ENCODE data around the gene PACRG.

PACRG gene

DNA sequence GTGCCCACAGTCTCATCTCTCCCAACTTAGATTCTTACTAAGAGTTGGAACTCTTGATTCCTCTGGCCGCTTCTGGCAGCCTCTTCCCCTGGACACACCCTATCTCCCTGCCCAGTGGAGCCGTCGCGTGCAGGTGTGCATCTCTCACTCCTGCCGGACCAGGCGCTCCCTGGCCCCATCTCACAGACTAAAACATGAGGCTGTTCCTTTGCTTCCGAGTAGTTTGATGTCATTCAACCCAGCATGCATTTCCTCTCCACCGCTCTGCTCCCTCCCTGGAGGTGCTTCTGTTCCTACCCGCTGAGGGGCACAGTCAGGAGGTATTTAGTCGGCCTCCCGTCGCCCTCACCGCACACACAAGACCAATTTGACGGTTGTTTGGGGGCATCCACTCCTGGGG lies 458.8 kb downstream of the PACRG start:
- no peak for DNase-seq

DNA sequence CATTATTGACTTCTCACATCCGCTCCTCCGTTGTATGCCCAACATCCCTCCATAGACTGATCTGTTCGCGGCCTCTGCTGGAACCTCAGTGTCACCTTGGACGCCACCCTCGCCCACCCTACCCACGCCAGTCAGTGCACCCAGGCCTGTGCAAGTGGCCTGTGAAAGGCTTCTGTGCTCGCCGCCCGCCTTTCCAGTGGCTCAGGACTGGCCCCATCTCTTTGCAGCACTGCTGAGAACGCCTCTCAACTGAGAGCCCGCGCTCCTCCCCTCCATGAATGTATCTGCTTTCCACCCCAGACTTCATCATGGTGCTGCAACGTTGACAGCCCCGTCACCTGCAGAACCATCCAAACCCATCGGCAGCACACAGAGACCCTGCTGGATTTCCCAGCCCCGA lies 459.4 kb downstream of the PACRG start:
- DNase-seq = no peak

DNA sequence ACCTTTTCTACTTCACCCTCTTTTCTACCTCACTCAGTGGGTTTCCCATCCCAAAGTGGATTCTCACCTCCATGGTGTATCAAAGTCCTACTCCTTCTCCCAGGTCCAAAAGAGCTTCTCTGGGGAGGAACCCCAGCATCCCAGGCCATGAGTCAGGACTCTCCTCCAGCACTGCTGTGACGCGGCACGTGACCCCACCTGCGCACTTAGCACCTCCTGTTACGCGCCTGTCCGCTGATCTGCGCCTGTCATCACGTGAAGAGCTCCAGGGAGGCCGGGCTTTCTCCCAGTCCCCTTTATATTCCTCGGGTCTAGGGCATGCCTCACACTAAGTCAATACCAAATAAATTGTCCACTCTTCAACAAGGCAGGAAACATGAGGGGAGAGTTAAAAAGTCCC lies 459.8 kb downstream of the PACRG start:
- DNase-seq = no peak

DNA sequence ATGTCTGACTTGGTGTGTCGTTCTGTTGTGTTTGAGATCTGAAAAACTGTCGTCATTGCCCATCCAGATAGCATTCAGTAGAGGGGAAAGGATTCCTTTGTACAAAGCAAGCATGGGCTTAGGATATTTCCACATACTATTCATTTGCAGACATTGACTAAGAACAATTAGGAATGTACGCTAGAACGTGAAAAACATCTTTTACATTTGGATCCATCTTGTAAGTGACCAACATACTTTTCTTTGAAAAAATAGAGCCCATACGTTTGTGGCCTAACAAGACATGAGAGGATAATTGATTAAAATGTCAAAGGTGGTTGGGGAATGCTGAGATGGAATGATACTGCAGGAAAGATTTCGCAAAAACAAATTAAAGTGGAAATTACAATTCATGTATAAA lies 461.0 kb downstream of the PACRG start:
- DNase-seq = no peak

- DNase-seq = no peak
Observed at GRCh38 chr6:163189609-163190008, 461.8 kb downstream of the PACRG start.

DNA sequence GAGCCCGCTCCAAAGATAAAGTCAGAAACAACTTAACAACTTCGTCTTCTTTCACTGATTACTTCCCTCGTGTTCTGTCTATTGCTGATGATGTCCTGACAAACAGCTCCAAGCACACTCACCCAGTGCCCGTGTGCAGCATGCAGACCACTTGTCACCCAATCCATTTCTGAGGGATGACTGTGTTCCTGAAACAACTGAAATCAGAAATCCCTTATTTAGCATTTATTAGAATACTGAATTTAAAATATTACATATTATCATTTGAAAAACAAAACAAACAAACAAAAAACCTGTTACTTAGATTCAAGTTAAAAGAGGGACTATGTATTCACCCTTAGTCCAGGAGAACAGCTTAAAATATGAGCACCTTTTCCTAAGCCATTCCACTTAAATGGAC lies 463.0 kb downstream of the PACRG start:
- no peak for DNase-seq

- DNase-seq = no peak
Observed at GRCh38 chr6:163191704-163192537, 464.1 kb downstream of the PACRG start.

GRCh38 chr6:163192591-163192990 lies 464.8 kb downstream of the PACRG start:
- no peak for DNase-seq

GRCh38 chr6:163193326-163193725 lies 465.6 kb downstream of the PACRG start:
- no peak for DNase-seq

DNA sequence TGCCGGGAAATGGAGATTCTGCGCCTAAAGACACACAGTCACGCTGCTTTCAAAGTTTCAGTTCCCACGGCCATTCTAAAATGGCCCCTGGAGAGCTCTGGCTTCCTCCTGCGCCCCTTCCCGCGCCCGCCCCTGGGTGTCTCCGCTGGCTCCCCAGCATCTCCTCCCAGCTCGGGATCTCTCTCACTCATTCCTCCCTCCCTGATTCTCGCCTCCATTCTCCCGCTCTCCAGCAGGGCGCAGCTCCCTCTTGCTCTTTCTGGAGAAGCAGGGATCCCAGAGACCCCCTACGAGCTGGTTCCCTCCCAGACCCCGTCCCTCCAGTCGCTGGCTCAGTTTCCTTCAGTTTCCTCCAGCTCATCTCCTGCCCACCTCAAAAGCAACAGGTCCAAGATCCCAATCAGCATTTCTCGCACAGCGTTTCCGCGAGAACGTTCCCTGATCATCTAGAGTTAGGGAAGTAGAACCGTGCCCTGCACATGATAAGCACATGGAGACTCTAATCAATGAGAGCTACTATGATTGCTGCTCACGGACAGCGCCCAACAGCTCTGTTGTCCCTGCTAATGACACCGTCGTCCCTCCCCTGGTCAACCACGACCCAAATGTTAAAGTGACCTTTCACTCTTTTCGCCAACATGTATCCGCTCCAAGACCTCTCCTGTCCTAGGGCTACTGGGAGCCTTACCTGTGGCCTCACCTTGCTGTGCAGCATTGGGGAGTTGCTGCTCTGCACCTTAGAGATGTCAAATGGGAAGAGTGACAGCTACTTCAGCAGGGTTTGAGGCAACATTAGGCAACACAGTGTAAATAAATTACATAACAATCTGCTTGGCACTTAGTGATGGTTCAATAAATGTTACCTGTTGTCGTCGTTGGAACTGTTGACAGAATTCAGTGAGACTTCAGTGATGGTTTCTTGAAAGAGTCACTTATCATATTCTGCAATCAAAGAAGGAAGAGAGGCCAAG lies 468.2 kb downstream of the PACRG start:
- no peak for DNase-seq

GRCh38 chr6:163197839-163198238 lies 470.1 kb downstream of the PACRG start:
- DNase-seq = no peak

DNA sequence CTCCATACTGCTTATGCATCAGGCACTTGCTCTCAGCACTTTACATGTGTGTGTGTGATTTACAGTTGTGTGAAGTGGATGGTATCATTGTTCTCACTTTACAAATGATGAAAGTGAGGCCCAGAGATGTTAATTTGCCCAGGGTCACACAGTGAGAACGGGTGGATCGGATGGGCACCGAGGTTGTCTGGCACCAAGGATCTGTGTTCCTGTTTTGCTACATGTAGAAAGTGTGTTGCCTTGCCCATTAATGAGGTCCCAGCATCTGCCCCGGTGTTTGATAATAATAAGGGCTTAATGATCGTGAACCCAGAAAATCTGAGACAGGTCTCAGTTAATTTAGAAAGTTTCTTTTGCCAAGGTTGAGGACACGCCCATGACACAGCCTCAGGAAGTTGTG lies 470.6 kb downstream of the PACRG start:
- no peak for DNase-seq

GRCh38 chr6:163199371-163199770 lies 471.6 kb downstream of the PACRG start:
- no peak for DNase-seq

GRCh38 chr6:163200289-163200688 lies 472.5 kb downstream of the PACRG start:
- no peak for DNase-seq

- no peak for DNase-seq
Observed at GRCh38 chr6:163200694-163201093, 472.9 kb downstream of the PACRG start.

GRCh38 chr6:163201855-163202254 lies 474.1 kb downstream of the PACRG start:
- no peak for DNase-seq

DNA sequence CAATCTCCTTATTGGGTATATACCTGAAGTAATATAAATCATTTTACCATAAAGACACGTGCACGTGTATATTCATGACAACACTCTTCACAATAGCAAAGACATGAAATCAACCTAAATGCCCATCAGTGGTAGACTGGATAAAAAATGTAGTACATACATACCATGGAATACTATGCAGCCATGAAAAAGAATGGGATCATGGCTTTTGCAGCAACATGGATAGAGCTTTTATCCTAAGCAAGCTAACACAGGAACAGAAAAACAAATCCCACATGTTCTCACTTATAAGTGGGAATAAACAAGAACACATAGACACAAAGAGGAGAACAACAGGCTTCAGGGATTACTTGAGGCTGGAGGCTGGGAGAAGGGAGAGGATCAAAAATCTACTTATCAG lies 478.4 kb downstream of the PACRG start:
- no peak for DNase-seq

DNA sequence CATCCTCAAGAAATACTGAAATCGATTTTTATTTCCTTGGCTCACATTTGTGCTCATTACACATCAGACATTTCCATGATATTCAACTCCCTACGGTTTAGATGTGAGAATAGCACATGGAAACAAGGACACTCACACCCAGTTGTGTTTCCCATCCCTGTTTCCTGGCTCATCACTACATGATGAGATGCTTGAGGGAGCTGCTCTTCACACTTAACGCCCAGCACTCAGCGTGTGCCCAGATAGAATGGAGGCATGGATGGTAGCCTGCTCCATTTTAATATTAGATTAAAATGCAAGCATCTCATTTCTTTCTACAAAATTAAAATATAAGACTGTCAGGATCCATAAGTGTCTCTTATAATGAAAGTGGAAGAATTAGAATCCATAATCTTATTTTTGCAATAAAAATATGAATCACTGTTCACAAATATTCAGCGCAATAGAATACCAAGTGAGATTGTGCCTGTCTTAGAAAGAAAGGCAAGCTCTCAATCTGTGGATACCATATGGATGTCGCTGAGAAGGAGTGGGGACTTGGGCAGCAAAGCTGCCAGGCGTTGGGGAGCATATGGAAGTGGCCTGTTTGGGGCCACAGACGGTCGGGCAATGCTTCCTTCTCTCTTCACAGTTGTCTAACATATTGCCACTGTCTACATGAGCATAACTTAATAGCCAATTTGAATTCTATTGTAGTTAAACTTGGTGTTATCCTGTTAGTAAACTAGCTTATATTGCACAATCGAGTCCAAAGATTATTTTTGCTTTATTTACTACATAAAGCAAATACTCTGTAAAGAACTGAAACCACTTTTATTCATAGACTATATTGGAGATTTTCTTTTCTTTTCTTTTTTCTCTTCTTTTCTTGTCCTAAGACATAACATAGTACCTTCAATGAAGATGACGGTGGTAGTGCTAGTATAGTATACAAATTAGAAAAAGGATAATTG lies 479.9 kb downstream of the PACRG start:
- no peak for DNase-seq

DNA sequence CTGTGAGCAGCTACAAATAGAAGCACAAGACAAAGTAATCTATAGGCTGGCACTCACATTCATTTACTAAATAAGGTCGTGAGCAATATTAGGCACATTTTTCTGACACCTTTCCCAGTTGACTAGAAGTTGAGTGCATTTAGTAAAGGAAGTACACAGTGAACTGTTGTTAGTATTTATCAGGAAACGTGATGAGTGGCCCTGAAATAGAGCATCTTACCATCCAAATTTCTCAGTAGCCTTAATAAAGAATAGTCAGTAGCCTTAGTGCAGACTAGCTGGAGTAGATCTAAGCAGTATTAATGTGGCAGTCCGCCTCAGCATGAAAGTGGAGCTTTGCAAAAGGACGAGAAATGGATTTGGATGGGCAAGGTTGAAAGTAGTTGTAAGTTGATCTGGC lies 481.2 kb downstream of the PACRG start:
- no peak for DNase-seq

DNA sequence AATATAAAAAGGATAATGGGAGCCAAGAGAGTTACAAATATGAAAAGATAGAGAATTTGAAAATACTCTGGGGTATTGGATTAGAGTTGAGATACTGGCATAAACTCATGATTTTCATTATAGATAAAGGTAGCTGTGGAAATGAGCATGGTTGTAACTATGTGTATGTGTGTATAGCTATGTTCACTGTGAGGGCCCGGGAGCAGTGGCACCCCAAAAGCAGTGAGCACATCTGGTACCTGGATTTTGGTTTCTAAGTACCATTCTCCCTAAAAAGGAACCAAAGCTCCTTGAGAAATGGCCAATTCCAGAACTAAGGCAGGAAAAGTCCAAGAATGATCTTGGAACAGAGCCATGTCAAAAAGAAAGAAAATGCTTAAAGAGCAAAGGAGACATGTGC lies 484.3 kb downstream of the PACRG start:
- DNase-seq = no peak

DNA sequence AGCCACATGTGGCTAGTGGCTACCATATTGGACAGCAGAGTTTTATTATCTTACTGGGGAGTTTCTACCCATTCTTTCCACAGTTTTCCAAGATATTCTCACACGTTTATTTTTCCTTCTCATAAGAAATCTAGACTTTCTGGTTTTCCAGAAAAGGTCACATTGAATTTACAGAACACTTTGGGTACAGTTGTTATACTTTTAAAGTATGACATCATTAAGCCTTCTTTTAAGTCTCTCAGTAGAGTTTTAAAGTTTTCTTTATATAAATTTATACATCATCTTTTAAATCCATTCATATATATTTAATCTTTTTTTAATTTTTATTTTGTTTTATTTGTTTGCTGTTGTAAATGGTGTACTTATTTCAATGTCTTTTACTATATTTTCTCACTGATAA lies 486.5 kb downstream of the PACRG start:
- no peak for DNase-seq

GRCh38 chr6:163218361-163218894 lies 490.7 kb downstream of the PACRG start:
- no peak for DNase-seq
